ENCODE data around the gene FGFRL1.

FGFRL1 gene

DNA sequence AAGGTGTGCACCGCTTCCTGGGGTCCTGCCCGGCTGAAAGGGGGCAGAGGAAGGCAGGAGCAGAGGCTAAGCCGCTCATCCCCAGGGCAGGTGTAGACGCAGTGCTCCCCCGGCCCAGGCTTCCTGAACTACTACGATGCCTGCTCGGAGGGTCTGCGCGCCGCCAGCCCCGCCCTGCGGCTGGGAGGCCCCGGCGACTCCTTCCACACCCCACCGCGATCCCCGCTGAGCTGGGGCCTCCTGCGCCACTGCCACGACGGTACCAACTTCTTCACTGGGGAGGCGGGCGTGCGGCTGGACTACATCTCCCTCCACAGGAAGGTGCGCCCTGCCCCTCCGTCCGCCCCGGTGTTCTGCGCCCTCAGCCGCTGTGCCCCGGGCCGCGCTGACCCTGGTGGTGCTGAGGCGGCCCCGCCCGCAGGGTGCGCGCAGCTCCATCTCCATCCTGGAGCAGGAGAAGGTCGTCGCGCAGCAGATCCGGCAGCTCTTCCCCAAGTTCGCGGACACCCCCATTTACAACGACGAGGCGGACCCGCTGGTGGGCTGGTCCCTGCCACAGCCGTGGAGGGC lies 9.8 kb upstream of the FGFRL1 start:
- Histone ChIP-seq H2AFZ (ENCODE audit: low read depth) (no peak overlapping the region), H3K27me3 (ENCODE audit: insufficient read depth, low read depth) (no peaks in the 10 kb centered on the region; the same call in 1 of the 2 replicates)

DNA sequence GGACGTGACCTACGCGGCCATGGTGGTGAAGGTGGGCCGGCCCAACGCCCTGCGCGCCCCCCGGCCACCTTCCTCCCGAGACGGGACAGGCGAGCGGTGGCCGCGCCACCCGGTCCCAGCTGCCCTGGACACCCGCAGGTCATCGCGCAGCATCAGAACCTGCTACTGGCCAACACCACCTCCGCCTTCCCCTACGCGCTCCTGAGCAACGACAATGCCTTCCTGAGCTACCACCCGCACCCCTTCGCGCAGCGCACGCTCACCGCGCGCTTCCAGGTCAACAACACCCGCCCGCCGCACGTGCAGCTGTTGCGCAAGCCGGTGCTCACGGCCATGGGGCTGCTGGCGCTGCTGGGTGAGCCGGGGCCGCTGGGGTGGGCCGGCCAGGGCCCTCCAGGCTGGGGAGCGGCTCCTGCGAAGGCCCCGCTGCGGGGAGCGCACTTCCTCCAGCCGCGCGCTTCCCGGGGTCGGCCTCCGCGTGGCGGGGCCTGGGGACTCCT lies 9.2 kb upstream of the FGFRL1 start:
- no peak overlapping the region for H2AFZ ChIP-seq (ENCODE audit: low read depth)
- no peak for TF ChIP-seq CTCF (conservative IDR thresholded peaks at IDR 0.05; ENCODE audit: low read depth, low read length)
- no peaks in the 10 kb centered on the region for H3K4me1 ChIP-seq (ENCODE audit: low read depth, poor library complexity, severe bottlenecking)
- H3K4me2 ChIP-seq, result no peak overlapping the region
- no peaks in the 10 kb centered on the region; the same call in 1 of the 2 replicates for H3K27me3 ChIP-seq (ENCODE audit: insufficient read depth, low read depth)
- no peaks in the 10 kb centered on the region for H3K36me3 ChIP-seq (ENCODE audit: insufficient read depth)
- no peak overlapping the region for H3K4me3 ChIP-seq (IDR thresholded peaks at IDR 0.05; ENCODE audit: insufficient read depth, low read depth, low read length)
- H3K9ac ChIP-seq, result no peak overlapping the region
- no peaks in the 10 kb centered on the region for H4K20me1 ChIP-seq (ENCODE audit: insufficient read depth)
- no peak overlapping the region for H3K27ac ChIP-seq
- no peaks in the 10 kb centered on the region for H3K79me2 ChIP-seq (ENCODE audit: insufficient read depth, low read depth)

More for the DNA sequence above, 9.8 kb upstream of the FGFRL1 start:
- Histone ChIP-seq H3K4me1 (ENCODE audit: low read depth, poor library complexity, severe bottlenecking) (no peaks in the 10 kb centered on the region), H3K79me2 (ENCODE audit: insufficient read depth, low read depth) (no peaks in the 10 kb centered on the region), H3K4me3 (IDR thresholded peaks at IDR 0.05; ENCODE audit: insufficient read depth, low read depth, low read length) (no peak overlapping the region), H4K20me1 (ENCODE audit: insufficient read depth) (no peaks in the 10 kb centered on the region), H3K4me2 (no peak overlapping the region), H3K36me3 (ENCODE audit: insufficient read depth) (no peaks in the 10 kb centered on the region), H3K27ac (no peak overlapping the region), H3K9ac (no peak overlapping the region)
- TF ChIP-seq CTCF (conservative IDR thresholded peaks at IDR 0.05; ENCODE audit: low read depth, low read length), result no peak

DNA sequence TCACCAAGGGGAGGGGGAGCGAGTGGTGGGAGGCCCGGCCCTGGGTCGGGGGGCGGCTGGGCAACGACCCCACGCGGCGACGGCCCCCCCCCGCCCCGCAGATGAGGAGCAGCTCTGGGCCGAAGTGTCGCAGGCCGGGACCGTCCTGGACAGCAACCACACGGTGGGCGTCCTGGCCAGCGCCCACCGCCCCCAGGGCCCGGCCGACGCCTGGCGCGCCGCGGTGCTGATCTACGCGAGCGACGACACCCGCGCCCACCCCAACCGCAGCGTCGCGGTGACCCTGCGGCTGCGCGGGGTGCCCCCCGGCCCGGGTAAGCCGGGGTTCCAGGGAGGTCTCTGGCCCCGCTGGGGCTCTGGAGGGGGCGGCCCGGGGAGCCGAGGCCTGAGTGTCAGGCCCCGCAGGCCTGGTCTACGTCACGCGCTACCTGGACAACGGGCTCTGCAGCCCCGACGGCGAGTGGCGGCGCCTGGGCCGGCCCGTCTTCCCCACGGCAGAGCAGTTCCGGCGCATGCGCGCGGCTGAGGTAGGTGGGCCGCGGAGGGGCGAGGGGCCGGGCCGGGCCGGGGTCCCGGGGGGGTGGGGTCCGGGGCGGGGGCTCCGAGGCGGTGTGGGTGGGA lies 8.7 kb upstream of the FGFRL1 start:
- no peak overlapping the region for H3K4me3 ChIP-seq (IDR thresholded peaks at IDR 0.05; ENCODE audit: insufficient read depth, low read depth, low read length)
- H3K36me3 ChIP-seq (ENCODE audit: insufficient read depth), result no peaks in the 10 kb centered on the region
- TF ChIP-seq CTCF (conservative IDR thresholded peaks at IDR 0.05; ENCODE audit: low read depth, low read length), result no peak
- H3K9ac ChIP-seq, result no peak overlapping the region
- no peak overlapping the region for H3K27ac ChIP-seq
- H3K4me2 ChIP-seq, result no peak overlapping the region
- no peak overlapping the region for H2AFZ ChIP-seq (ENCODE audit: low read depth)
- H3K79me2 ChIP-seq (ENCODE audit: insufficient read depth, low read depth), result no peaks in the 10 kb centered on the region
- H3K27me3 ChIP-seq (ENCODE audit: insufficient read depth, low read depth), result peaks cover under 1% of the 10 kb centered on the region; the same call in 1 of the 2 replicates
- no peaks in the 10 kb centered on the region for H4K20me1 ChIP-seq (ENCODE audit: insufficient read depth)
- H3K4me1 ChIP-seq (ENCODE audit: low read depth, poor library complexity, severe bottlenecking), result no peaks in the 10 kb centered on the region

- H4K20me1 ChIP-seq (ENCODE audit: insufficient read depth), result no peaks in the 10 kb centered on the region
- H3K4me3 ChIP-seq (IDR thresholded peaks at IDR 0.05; ENCODE audit: insufficient read depth, low read depth, low read length), result no peak overlapping the region
- no peak overlapping the region for H3K4me2 ChIP-seq
- no peak for TF ChIP-seq CTCF (conservative IDR thresholded peaks at IDR 0.05; ENCODE audit: low read depth, low read length)
- H3K36me3 ChIP-seq (ENCODE audit: insufficient read depth), result no peaks in the 10 kb centered on the region
- no peak overlapping the region for H3K9ac ChIP-seq
- H3K79me2 ChIP-seq (ENCODE audit: insufficient read depth, low read depth), result no peaks in the 10 kb centered on the region
- no peak overlapping the region for H2AFZ ChIP-seq (ENCODE audit: low read depth)
- peaks cover 8% of the 10 kb centered on the region; the same call in 1 of the 2 replicates for H3K27me3 ChIP-seq (ENCODE audit: insufficient read depth, low read depth)
- H3K27ac ChIP-seq, result no peak overlapping the region
- no peaks in the 10 kb centered on the region for H3K4me1 ChIP-seq (ENCODE audit: low read depth, poor library complexity, severe bottlenecking)
Measured at GRCh38 chr4:1003271-1004070, 8.0 kb upstream of the FGFRL1 start.
